ENCODE data around the gene SGCD. TPM values are rescaled to one million over a fixed set of nuclear protein-coding genes. Genes with fewer than 3 reads are reported as not detected.

Gene SGCD
- total RNA-seq, 4 donors from 2014 or later: 0.37 to 3.7 (median 2.4) TPM

- H3K9me3 ChIP-seq: no peaks in the 10 kb centered on the region
- no peak overlapping the region for H3K4me3 ChIP-seq
- no peak for TF ChIP-seq POLR2A (IDR thresholded peaks at IDR 0.05)
- TF ChIP-seq CTCF (IDR thresholded peaks at IDR 0.05): no peak
- no peak for TF ChIP-seq EP300 (IDR thresholded peaks at IDR 0.05; ENCODE audit: low read depth)
- no peak for TF ChIP-seq POLR2AphosphoS5 (IDR thresholded peaks at IDR 0.05)
- H3K27me3 ChIP-seq: no peaks in the 10 kb centered on the region
- H3K4me1 ChIP-seq: no peaks in the 10 kb centered on the region
- no peak overlapping the region for H3K27ac ChIP-seq
- in situ Hi-C loops (cut with MboI; ENCODE audit: low pct_ligation_motif_present in 1 of 4, low pct_unique_long_range_greater_than_20kb in 1 of 4, low sequenced_read_pairs in 3 of 4) (no loop called here), intact Hi-C loops (cut with DNase I; ENCODE audit: low total_unique reads) (no loop called here)
- DNase-seq: no peak
- no peaks in the 10 kb centered on the region for H3K36me3 ChIP-seq
- WGBS, 2 donors (ENCODE audit: low coverage in 1 of 2): 94% methylated on average over 1 of the region's 1 CpG; no CpG with 5 or more reads in 1 of the 2 donors
Measured at GRCh38 chr5:156432830-156433105, 105.8 kb downstream of the SGCD start.

DNA sequence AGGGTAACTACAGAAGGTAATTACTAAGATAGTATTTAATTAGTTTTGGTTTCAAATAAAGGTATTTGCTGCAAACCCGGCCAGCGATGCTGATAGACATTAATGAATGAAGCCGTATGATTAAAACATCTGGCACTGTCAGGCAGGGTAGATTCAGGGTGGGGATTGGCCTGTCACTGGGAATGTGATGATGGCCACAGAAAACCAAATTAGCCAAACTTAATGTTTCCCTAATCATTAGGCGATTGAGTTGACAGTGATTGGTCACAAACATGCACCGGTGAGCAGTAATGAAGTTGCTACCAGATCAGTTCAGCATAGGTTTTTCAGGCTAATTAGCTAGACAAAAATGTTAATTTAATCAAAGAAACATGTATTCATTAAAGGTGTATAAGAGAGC is 107.5 kb downstream of the SGCD start:
- DNase-seq: no peak
- TF ChIP-seq POLR2AphosphoS5 (IDR thresholded peaks at IDR 0.05): no peak
- no peak for TF ChIP-seq CTCF (IDR thresholded peaks at IDR 0.05)
- TF ChIP-seq EP300 (IDR thresholded peaks at IDR 0.05; ENCODE audit: low read depth): no peak
- no peak for TF ChIP-seq POLR2A (IDR thresholded peaks at IDR 0.05)
- Histone ChIP-seq H3K4me3 (no peak overlapping the region), H3K36me3 (no peaks in the 10 kb centered on the region), H3K9me3 (no peaks in the 10 kb centered on the region), H3K27ac (no peak overlapping the region), H3K27me3 (no peaks in the 10 kb centered on the region), H3K4me1 (no peaks in the 10 kb centered on the region)
- in situ Hi-C loops (cut with MboI; ENCODE audit: low pct_ligation_motif_present in 1 of 4, low pct_unique_long_range_greater_than_20kb in 1 of 4, low sequenced_read_pairs in 3 of 4): no loop called here
- intact Hi-C loops (cut with DNase I; ENCODE audit: low total_unique reads): no loop called here
- WGBS, 2 donors (ENCODE audit: low coverage in 1 of 2): 93 to 94% methylated on average over 4 to 5 of the region's 5 CpGs

GRCh38 chr5:156435101-156435500 is 108.1 kb downstream of the SGCD start:
- H3K27ac ChIP-seq: no peak overlapping the region
- in situ Hi-C loops (cut with MboI; ENCODE audit: low pct_ligation_motif_present in 1 of 4, low pct_unique_long_range_greater_than_20kb in 1 of 4, low sequenced_read_pairs in 3 of 4): no loop called here
- H3K9me3 ChIP-seq: no peaks in the 10 kb centered on the region
- intact Hi-C loops (cut with DNase I; ENCODE audit: low total_unique reads): no loop called here
- 80 to 93% methylated on average over 3 of the region's 3 CpGs for WGBS, 2 donors (ENCODE audit: low coverage in 1 of 2)
- no peaks in the 10 kb centered on the region for H3K27me3 ChIP-seq
- no peak for TF ChIP-seq CTCF (IDR thresholded peaks at IDR 0.05)
- no peak for TF ChIP-seq POLR2AphosphoS5 (IDR thresholded peaks at IDR 0.05)
- TF ChIP-seq EP300 (IDR thresholded peaks at IDR 0.05; ENCODE audit: low read depth): no peak
- TF ChIP-seq POLR2A (IDR thresholded peaks at IDR 0.05): no peak
- H3K4me3 ChIP-seq: no peak overlapping the region
- DNase-seq: no peak
- no peaks in the 10 kb centered on the region for H3K4me1 ChIP-seq
- H3K36me3 ChIP-seq: no peaks in the 10 kb centered on the region

- Histone ChIP-seq H3K36me3 (no peaks in the 10 kb centered on the region), H3K4me3 (no peak overlapping the region), H3K9me3 (no peaks in the 10 kb centered on the region), H3K27ac (no peak overlapping the region), H3K4me1 (no peaks in the 10 kb centered on the region), H3K27me3 (no peaks in the 10 kb centered on the region)
- in situ Hi-C loops (cut with MboI; ENCODE audit: low pct_ligation_motif_present in 1 of 4, low pct_unique_long_range_greater_than_20kb in 1 of 4, low sequenced_read_pairs in 3 of 4): no loop called here
- WGBS, 2 donors (ENCODE audit: low coverage in 1 of 2): 42 to 45% methylated on average over 3 of the region's 3 CpGs
- TF ChIP-seq EP300 (IDR thresholded peaks at IDR 0.05; ENCODE audit: low read depth) (no peak), POLR2A (IDR thresholded peaks at IDR 0.05) (no peak), POLR2AphosphoS5 (IDR thresholded peaks at IDR 0.05) (no peak), CTCF (IDR thresholded peaks at IDR 0.05) (no peak)
- intact Hi-C loops (cut with DNase I; ENCODE audit: low total_unique reads): no loop called here
- DNase-seq: no peak
Measured at GRCh38 chr5:156438076-156438475, 111.1 kb downstream of the SGCD start.

All from transverse colon (tissue), 4 donors.